Measurements from ENCODE around the gene CCNYL1.

CCNYL1 gene

DNA sequence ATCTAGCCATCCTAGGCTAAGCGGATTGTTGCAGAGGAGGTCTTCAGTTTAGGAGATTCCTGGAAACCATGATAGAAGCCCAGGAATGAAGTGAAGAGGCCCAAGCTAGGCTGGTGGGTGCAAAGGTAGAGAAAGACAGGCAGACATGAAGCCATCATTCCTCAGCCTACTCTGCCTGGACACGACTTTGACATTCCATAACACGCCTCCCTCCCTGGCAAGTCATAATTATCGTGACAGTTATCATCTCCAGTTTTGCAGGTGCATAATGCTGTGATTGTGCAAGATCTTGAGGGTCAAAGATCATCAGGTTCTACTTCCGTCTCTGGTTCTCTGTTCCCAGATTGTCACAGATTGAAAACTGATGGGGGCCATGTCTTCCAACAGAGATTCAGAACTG is 73.5 kb downstream of the CCNYL1 start:
- DNase-seq (ENCODE audit: low spot score in 2 of 2) = no peak
- Histone ChIP-seq H3K4me3 (no peak overlapping the region), H3K4me1 (peaks cover 2% of the 10 kb centered on the region), H3K9me3 (no peaks in the 10 kb centered on the region), H3K27me3 (ENCODE audit: low read depth) (no peaks in the 10 kb centered on the region), H3K36me3 (replicated peaks) (no peaks in the 10 kb centered on the region)
- in situ Hi-C loops (cut with MboI; ENCODE audit: low sequenced_read_pairs) = no loop called here

- Histone ChIP-seq H3K36me3 (replicated peaks) (no peaks in the 10 kb centered on the region), H3K9me3 (no peaks in the 10 kb centered on the region), H3K4me1 (no peaks in the 10 kb centered on the region; the same call in 1 of the 2 replicates), H3K27me3 (ENCODE audit: low read depth) (no peaks in the 10 kb centered on the region), H3K4me3 (no peak overlapping the region)
- no peak for DNase-seq (ENCODE audit: low spot score in 2 of 2)
- in situ Hi-C loops (cut with MboI; ENCODE audit: low sequenced_read_pairs) = no loop called here
Measured at GRCh38 chr2:207787017-207787416, 75.6 kb downstream of the CCNYL1 start.

DNA sequence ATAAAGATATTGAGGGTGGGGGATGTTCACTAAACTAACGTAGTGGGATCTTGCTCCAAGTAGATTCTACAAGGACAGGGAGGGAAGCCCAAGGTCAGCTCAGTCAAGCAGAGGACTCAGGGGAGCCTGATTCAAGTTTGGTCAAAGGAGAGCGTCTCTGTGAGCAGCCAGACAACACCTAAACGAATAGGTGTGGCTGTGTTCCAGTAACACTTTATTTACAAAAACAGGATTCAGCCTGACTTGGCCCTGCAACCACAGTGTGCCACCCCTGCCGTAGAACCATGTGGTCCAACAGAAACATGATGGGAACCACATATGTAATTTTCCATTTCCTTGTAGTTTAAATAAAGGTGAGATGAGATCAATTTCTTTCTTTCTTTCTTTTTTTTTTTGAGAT is 76.4 kb downstream of the CCNYL1 start:
- in situ Hi-C loops (cut with MboI; ENCODE audit: low sequenced_read_pairs) = no loop called here
- Histone ChIP-seq H3K36me3 (replicated peaks) (no peaks in the 10 kb centered on the region), H3K4me1 (peaks cover 4% of the 10 kb centered on the region)

GRCh38 chr2:207790898-207791297 is 79.5 kb downstream of the CCNYL1 start:
- H3K4me3 ChIP-seq = no peak overlapping the region
- H3K27me3 ChIP-seq (ENCODE audit: low read depth) = no peaks in the 10 kb centered on the region
- no peak for DNase-seq (ENCODE audit: low spot score in 2 of 2)
- H3K36me3 ChIP-seq (replicated peaks) = no peaks in the 10 kb centered on the region
- H3K9me3 ChIP-seq = no peaks in the 10 kb centered on the region
- peaks cover 4% of the 10 kb centered on the region for H3K4me1 ChIP-seq
- in situ Hi-C loops (cut with MboI; ENCODE audit: low sequenced_read_pairs) = no loop called here

More for the DNA sequence above, 76.4 kb downstream of the CCNYL1 start:
- no peak overlapping the region for H3K4me3 ChIP-seq
- no peaks in the 10 kb centered on the region for H3K27me3 ChIP-seq (ENCODE audit: low read depth)
- DNase-seq (ENCODE audit: low spot score in 2 of 2) = no peak
- H3K9me3 ChIP-seq = no peaks in the 10 kb centered on the region

GRCh38 chr2:207791579-207792243 is 80.3 kb downstream of the CCNYL1 start:
- Histone ChIP-seq H3K27me3 (ENCODE audit: low read depth) (no peaks in the 10 kb centered on the region), H3K9me3 (no peaks in the 10 kb centered on the region), H3K36me3 (replicated peaks) (no peaks in the 10 kb centered on the region), H3K4me3 (no peak overlapping the region), H3K4me1 (peaks cover 8% of the 10 kb centered on the region)
- in situ Hi-C loops (cut with MboI; ENCODE audit: low sequenced_read_pairs) = no loop called here
- DNase-seq (ENCODE audit: low spot score in 2 of 2) = no peak

DNA sequence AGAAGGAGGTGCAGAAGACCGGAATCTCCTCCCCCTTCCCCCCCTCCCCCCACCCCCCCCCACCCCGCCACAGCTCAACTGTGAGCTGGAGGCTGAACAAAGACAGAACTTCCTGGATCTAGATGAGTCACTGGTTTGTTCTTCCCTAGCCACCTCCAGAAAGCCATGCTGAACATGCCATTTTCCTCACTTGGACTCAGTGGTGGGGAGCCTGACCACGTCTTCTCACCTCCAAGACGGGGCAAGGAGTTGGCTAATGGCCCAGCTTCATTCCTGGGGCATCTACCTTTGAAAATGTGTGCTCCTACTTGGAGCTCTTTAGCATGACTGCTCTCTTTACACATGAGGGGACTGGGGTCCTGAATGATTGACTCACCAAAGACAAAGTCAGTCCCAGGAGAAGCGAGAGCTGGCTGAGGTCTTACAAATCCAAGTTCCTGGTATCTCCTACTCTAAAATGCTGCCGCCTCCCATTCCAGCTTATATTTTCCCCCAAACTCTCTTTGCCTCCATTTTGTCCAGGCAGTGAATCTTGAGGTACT is 80.9 kb downstream of the CCNYL1 start:
- H3K36me3 ChIP-seq (replicated peaks) = no peaks in the 10 kb centered on the region
- in situ Hi-C loops (cut with MboI; ENCODE audit: low sequenced_read_pairs) = no loop called here
- peaks cover 14% of the 10 kb centered on the region for H3K4me1 ChIP-seq
- no peaks in the 10 kb centered on the region for H3K27me3 ChIP-seq (ENCODE audit: low read depth)
- peak in 1 of 2 experiments; percentile 30 for DNase-seq (ENCODE audit: low spot score in 2 of 2)
- H3K9me3 ChIP-seq = no peaks in the 10 kb centered on the region
- no peak overlapping the region for H3K4me3 ChIP-seq

GRCh38 chr2:207796585-207797350 is 85.3 kb downstream of the CCNYL1 start:
- H3K4me1 ChIP-seq = peaks cover 23% of the 10 kb centered on the region
- DNase-seq (ENCODE audit: low spot score in 2 of 2) = peak in 1 of 2 experiments; percentile 55
- no peaks in the 10 kb centered on the region for H3K27me3 ChIP-seq (ENCODE audit: low read depth)
- no peaks in the 10 kb centered on the region for H3K36me3 ChIP-seq (replicated peaks)
- no peak overlapping the region for H3K4me3 ChIP-seq
- in situ Hi-C loops (cut with MboI; ENCODE audit: low sequenced_read_pairs) = no loop called here
- H3K9me3 ChIP-seq = no peaks in the 10 kb centered on the region

- no peaks in the 10 kb centered on the region for H3K27me3 ChIP-seq (ENCODE audit: low read depth)
- H3K4me3 ChIP-seq = no peak overlapping the region
- H3K4me1 ChIP-seq = peaks cover 19% of the 10 kb centered on the region
- in situ Hi-C loops (cut with MboI; ENCODE audit: low sequenced_read_pairs) = no loop called here
- no peak for DNase-seq (ENCODE audit: low spot score in 2 of 2)
- no peaks in the 10 kb centered on the region for H3K9me3 ChIP-seq
- no peaks in the 10 kb centered on the region for H3K36me3 ChIP-seq (replicated peaks)
Measured at GRCh38 chr2:207801259-207801658, 89.8 kb downstream of the CCNYL1 start.

DNA sequence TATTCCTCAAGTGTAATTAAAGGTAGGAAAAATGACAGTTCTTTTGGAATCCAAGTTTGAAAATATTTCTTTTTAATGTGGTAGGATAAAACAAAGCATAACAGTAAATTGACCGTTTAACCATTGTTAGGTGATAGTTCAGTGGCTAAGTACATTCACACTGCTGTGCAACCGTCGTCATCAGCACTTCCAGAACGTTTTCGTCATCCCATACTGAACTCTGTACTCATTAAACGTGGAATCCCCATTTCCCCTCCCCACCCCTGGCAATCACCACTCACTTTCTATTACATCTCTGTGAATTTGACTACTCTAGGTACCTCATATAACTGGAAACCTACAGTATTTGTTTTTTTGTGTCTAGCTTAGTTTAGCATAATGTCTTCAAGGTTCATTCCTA is 91.2 kb downstream of the CCNYL1 start:
- H3K27me3 ChIP-seq (ENCODE audit: low read depth) = no peaks in the 10 kb centered on the region
- no peak overlapping the region for H3K4me3 ChIP-seq
- in situ Hi-C loops (cut with MboI; ENCODE audit: low sequenced_read_pairs) = no loop called here
- H3K4me1 ChIP-seq = peaks cover 7% of the 10 kb centered on the region
- DNase-seq (ENCODE audit: low spot score in 2 of 2) = no peak
- H3K36me3 ChIP-seq (replicated peaks) = no peaks in the 10 kb centered on the region
- H3K9me3 ChIP-seq = no peaks in the 10 kb centered on the region
